ENCODE data around the gene EXOC4.

Gene EXOC4

DNA sequence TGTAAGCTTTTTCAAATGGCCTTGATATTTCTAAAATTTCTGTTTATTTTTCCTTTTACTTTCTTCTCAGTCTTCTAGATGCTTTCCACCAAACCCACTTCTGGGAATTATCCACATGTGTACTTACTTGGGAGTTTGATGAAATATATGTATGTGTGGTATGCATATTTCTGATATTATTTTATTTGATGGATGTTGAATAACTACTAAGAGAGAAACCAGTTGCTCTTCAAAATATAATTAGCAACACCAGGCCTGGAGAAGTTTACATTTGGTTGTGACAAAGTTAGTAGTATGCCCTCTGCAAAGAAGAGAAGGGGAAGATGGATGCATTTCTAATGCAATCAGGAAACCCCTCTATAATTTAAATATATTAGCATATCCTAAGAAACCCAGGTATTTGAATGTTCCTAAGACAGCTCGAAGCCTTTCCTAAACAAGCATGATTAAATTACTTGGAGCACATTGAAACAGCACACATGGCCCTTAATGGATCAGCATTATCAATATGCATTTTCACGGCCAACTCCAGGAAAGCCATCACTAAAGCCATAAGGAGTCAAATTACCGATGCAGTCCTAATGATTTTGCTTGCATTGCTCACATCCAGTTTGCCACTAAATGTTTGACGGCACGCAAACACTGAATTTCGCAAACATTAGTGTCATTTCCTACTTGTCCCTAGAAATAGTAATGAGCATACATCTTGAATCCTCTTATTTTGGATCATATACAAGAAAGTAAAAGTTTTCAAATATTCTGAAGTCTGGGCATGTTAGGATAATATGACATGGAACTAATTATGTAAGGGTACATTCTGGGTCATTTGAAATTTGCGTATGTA, 393.8 kb downstream of the EXOC4 start:
- no peak for DNase-seq

DNA sequence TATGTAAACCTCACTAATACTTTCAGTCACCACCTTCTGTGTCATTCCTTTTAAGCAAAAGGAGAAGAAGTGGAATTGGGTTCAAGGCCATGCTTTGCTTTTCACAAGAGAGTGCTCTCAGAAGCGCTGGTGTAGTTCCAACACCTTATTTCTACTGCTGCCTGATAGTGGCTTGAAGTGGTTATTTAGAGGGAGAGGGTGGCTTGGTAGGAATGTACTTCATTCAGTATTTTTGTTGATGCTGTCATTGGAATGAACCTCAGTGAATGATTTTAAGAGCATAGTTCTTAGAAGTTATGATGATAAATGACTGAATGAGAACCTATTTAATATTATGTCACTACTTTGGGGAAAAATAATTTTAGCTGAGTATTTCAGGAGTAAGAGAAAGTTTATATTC, 396.7 kb downstream of the EXOC4 start:
- DNase-seq: no peak

DNA sequence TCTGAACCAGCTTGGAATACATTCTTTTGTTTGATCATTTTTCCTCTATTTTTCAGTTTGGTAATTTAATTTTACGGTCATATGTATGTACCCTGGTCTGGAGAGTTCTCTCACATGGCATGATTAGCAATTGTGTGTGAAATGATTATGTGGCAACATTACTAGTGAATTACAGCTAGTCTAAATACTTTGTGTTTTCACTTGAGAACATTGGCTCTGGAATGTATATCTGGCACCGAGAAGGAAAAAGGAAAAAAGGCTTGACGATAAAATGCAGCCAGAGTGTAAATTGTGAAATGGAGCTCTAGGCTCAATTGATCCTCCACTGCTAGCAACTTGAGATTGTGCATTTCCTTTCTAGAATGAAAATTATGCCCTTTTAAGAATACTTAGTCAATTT, 397.2 kb downstream of the EXOC4 start:
- no peak for DNase-seq

DNA sequence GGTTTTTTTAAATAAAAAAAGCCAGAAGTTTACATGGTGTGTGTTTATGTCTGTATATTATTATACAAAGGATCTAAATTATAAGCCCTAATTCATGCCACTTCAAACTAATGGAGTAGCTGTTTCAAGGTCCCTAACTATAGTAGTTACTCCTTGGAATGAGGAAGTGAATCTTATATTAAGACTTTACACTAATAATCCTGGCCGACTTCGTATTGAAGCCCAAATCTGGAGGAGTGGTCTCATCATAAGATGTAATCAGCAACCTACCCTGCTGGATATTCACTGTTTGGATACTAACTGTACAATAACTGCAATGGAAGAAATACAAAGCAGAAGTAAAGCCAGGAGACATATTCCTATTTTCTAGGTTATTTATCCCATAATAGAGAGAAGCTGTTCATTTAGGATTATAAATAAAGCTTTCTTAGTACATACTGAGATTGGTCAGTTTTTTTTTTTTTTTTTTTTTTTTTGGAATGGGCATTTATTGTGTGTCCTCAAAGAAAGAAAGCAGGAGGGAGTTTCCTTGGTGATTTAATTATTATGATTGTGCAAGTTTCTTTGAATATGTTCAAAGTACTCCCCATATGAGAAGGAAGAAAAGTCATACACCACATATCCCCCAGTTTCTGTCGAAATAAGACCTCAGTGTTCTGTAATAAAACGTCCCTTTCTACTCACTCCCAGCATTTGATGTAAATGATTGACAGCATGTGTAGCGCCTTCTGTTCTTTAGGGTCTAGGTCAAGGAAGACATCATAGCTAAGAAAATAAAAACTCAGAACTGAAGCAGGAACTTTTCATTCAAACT, 397.8 kb downstream of the EXOC4 start:
- no peak for DNase-seq

DNA sequence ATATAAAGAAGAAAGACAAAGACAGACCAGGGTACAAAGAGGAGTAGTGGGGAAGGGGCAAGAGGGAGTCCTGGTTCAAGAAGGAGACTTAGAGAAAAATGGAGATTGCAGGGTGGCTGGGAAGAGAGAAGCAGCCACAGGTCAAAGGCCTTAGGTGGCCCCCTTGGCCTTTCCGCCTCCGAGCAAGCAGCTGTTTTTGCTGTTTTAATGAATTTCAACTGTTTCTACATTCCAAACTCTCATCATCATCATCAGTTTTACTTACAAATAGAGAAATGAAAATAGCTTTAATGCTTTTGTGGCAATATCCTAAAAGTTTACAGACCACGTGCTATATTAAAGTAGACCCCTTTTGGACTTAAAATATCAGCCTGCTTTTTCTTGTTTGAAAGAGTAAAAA, 399.7 kb downstream of the EXOC4 start:
- no peak for DNase-seq

DNA sequence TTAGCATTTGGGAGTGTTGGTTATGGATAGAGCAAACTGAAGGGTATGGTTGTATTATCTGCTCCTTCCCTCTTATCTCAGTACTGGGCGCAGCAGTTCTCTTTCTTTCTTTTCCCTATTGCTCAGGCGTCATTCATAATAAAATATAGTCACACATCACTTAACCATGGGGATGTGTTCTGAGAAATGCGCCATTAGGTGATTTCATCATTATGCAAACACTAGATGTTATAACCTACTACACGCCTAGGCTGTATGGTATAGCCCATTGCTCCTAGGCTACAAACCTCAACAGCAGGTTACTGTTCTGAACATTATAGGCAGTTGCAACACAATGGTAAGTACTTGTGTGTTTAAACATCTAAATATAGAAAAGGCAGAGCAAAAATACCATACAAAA, 401.7 kb downstream of the EXOC4 start:
- no peak for DNase-seq

DNA sequence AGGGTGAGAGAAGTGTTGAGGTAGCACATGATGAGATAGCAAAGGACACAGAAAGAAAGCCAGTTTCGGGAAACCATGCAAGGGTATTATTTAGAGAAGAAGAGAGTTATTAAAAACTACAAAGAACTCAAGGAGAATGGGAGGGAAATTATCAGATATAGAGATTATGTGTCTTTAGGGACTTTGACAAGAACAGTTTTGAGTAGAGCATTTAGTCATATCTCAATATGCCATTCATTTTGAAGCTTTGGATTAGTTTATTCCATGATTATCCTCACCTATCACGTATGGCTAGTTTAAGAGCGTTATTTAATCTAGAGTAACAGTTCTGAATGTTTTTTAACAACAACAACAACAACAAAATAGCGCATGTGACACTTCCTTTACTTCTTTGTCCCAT, 409.4 kb downstream of the EXOC4 start:
- DNase-seq: no peak

DNA sequence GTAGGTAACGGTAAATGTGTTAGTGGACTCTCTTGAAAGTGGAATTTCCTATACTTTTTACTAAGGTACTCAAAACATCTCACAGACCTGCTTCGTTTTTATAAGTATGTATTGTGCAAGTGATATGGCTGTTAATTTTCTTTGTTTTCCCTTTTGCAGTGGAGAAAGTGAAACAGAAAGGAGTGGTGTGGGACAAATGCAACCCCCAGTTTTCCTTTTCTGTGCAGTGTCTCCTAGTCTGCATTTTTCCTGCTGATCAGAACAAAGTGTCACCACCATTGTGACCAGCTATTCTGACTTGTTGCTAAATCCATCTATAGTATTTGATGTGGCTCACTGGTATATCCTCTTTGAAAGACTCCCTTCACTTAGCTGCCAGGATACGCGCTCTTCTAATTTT, 410.0 kb downstream of the EXOC4 start:
- DNase-seq: no peak

DNA sequence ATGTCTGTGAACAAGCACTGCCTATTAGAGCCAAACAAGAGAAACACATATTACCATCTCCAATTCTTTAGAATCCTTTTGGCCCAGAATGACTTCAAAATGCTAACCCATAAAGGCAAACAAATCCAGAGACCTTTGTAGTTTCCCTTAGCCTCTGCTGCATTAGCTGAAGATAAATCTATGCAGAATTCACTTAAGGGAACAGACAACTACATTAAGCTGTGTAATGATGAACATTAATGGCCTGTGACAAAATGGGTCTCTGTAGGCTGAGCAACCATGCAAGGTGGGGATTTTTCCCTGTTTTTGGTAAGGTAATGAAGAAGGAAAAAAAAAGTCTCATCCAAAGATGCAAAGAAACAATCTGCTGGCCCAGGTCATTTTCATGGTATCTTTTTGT, 411.6 kb downstream of the EXOC4 start:
- no peak for DNase-seq

DNA sequence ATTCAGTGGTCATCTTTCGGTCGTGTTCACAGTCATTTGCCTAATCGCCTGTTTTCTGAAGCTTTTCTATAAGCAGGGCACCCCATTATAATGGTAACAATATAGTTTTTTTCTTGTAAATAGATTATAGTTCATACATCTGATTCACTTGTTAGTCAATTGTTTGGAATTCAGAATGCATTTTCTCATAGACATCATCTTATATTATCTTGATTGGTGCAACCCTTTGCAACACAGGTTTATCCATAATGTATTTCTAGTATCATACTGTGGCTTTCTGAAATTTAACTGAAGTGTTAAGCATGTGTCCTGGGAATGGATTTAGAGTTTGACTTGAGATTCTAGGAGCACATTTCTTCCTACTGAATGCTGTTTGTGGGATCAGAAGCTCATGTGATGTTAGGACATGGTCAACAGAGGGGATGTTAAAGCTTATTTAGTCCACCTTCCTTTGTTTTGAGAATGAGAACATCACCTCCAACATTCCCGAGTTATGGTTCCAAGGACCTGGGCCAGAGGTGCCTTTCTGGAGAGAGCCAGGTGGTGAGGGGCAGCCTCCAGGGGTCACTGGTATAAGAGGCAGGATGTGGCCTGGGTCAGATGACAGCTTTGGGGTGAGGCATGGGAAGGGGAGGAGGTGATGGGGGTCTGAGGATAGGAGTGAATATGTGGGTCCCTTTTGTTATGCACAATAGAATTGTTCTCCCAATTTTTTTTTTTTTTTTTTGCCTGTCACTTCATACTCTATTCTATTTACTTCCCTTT, 415.6 kb downstream of the EXOC4 start:
- no peak for DNase-seq

DNA sequence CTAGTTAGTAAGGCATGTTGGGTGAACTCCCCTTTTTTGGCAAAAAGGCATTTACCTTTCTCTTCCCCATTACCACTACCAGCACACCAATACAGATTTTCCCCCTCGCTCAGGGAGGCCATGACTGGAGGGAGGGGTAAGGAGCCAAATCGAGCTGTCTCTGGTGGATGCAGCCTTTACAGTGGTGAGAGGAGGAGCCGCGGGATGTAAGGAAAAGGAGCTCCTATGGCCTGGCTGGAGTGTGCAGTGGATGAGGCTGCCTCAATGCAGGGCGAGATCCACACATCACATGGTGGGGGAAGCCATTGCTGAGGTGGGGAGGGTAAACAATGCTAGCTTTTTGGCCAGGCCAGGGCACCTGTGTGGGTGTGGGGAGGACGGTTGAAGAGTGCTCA, 416.2 kb downstream of the EXOC4 start:
- no peak for DNase-seq

DNA sequence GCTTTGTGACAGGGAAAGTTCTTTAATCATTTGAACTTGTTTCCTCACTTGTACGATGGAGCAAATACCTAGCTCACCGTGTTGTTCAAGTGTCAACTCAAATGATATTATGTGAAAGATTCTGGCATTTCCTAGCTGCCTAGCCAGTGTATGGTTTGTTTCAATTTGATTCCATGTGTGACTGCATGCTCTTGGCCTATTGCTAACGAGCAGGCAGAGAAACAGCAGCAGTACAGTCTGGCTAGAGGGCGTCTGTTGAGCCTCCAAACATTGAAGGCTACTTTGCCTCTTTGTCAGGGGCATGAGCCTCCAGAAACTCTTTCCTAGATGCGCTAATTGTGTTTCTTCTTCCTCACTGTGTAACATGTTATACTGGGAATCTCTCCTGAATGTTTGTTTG, 417.4 kb downstream of the EXOC4 start:
- DNase-seq: no peak

DNA sequence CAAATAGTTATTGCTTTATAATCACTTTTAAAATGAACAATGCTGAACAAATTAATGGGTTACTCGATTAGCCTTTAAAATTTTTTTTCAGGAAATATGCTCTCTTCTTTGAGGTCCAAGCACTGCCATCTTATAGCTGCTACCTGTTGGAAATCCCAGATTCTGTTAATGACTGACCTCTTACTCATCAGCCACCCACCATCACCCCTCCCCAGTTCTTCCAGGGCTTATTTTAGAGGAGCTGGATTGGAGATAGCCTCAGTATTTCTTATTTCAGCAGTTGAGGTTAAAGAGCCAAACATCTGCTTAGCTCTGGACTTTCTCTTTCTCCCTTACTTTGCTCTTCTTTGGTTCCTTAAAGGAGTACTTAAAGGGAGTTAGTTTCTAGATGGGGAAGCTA, 420.0 kb downstream of the EXOC4 start:
- no peak for DNase-seq

DNA sequence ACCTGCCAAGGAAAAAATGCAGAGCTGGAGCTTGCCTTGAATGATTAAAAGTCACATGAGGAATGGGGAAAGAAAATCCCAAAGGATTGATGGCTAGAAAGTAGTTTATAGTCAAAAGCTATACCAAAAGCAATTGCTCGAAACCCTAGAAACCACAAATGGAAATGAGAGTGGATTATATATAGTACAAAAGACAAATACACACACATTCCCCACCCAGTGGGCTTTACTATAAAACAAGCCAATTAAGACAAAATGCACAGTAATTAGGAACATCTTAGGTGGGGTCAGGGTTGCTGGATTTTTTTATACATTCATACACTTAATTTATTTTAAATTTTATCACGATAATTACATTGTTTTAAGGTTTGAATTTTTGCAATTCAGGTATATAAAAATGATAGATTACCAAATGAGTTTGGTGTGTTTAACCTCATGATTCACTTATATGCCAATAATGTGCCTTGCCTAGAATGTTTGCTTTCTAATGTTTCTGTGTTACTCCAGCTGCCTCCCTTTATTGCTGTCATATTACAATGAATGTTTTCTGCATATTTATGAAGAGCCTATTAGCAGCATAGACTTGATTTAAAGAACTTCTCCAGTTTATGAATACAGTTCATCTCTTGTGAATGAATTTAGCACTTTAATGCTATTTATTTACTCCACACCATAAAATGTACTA, 421.3 kb downstream of the EXOC4 start:
- DNase-seq: no peak

DNA sequence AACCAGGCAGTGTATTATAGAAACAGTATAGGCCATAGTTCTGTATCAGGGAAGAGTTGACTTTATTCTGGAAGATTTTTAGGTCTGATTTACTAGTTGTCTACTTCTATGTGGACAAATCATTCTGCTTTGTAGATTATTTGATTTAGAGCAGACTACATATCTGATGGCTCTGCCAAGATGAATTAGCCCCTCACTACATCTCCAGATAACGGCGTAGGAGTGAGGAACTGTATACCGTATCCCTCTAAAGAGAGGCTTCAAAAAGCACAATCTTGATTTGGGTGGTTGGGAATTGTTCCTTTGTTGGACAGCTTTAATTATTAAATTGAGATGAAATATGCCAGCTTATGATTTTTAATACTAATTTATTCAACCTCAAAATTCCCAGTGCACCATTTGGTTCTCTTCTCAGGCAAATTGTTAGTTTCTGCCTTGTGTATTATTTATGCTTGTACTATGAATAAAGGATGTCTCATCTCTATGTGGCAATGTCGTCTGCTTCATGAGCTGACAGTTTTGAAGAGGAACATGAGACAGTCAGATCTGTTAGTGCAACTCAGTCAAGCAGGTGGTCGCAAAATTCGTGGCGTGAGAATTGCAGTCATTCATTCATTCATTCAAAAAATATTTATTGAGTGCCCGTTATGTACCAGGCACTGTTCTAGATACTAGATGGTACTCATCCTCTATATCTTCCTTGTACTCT, 422.8 kb downstream of the EXOC4 start:
- DNase-seq: no peak

DNA sequence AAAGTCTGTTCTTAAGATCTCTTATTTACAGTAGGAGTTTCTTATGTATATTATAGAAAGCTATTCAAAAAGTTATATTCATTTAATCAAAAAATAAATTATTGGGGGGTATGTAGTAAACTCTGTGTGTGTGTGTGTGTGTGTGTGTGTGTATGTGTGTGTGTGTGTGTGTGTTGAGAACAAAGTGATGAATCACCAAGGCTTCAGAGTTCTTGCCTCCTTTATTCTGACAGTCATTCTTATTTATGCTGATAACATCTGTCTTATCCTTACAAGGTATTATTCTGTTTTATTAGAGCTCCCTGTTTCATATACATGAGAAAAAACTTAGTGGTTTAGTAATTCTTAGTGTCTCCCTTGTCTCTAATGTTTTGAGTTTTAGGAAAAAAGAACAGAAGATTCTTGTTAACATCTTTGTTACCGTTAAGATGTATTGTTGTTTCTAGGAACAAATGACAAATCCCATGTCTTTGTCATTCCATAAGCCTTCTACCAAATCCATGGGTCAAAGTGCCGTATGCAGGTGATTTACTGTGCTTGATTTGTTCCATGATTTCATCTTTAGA, 424.0 kb downstream of the EXOC4 start:
- no peak for DNase-seq

DNA sequence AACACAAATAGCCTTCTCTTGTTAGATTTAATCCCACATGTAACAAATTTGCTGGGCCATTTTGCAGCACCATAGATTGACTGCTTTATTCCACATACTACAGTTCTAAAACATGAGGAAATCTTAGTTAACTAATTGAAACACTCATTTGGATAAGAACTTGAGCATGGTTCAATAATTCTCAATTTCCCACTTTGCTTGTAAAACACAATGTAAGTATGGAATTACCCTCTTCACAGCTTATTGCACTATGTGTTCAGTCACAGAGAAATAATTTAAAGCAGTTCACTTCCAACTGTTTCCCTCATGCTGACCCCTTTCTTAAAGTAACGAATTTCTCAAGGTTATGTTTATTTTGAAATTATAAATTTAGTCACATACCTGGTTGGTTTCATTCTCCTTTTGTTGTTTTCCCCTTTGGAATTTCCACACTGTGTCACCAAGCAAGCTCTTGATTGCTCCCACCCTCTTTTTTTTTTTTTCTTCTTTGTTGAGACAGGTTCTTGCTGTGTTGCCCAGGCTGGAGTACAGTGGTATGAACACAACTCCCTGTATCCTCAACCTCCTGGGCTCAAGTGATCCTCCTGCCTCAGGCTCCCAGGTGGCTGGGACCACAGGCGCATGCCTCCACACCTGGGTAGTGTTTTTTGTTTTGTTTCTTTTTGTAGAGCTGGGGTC, 425.4 kb downstream of the EXOC4 start:
- DNase-seq: no peak

DNA sequence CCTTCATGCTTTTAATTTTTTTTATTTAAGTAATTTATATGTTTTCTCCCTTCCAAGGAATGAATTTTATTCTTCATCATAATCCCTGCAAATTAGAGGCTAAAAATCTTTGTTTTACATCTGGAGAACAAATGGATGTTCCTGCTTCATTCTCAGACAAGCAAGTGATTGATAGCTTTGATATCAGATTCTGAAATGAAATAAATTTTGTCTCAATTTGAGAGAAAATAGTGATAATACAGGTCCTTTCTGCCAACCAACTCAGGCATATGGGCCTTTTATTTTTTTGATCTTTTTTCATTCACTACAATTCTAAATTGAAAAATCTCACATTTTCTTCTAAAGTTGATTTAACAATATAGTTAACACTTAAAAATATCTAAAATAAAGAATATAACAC, 427.1 kb downstream of the EXOC4 start:
- DNase-seq: no peak

DNA sequence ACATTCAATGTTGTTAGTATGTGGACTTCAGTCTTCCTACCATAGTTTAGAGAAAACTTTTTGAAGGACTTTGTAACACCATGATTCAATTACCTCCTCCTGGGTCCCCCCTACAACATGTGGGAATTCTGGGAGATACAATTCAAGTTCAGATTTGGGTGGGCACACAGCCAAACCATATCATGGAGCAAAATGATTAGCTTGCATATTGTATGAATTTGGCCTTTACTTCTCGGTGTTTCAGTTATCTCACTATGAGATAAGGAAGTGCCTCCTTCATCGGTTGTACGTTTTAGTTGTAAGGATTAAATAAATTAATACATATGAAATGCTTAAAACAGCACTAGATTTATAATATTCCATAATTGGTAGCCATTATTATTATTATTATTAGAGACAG, 428.7 kb downstream of the EXOC4 start:
- DNase-seq: no peak

DNA sequence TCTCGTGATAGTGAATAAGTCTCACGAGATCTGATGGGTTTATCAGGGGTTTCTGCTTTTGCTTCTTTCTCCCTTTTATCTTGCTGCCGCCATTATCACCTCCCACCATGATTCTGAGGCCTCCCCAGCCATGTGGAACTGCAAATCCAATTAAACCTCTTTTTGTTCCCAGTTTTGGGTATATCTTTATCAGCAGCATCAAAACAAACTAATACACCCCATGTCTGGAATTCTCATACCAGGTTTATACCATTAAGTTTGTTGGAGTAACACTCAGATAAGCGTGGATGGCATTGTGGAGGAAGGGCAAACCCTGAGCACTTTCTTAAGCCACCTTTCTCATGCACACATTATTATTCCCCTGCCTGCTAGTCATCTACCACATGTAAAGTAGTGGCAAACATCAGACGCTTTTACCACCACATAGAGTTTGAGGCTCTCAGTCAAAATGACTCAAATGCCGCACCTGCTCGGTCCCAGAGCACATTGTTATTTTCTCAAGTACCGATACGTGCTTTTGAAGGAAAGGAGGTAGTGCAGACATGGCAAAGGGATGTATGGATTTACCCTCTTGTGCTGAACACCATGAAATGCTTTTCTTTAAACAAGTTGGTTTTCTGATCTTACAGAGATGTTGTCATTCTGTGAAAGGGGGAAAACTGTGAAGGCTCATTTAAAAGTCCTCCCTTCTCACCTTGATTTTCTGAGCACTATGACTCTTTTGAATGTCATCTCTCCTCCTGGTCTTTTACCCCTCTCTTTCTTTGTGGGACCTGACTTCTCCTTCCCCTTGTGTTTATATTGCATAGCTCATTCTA, 429.7 kb downstream of the EXOC4 start:
- DNase-seq: no peak

DNA sequence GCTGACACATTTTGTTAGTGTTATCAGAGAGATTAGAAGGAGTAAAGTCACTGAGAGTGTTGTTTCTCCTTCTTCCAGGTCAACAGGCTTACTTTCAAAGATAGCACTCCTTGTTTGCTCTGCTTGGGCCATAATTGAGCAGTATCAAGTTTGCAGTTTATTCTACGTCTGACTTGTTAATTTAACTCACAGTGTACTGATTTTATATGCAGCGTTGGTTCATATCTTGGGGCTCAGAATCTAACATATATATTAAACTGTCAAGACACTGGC, 430.2 kb downstream of the EXOC4 start:
- DNase-seq: no peak
